Measurements from ENCODE around the gene PCDH17.

PCDH17 gene

GRCh38 chr13:57637515-57637914 is 6.0 kb downstream of the PCDH17 start:
- DNase-seq = no peak

- no peak for DNase-seq
These were observed 6.8 kb downstream of the PCDH17 start for GRCh38 chr13:57638186-57638890.

GRCh38 chr13:57640607-57641006 is 9.1 kb downstream of the PCDH17 start:
- DNase-seq = no peak

GRCh38 chr13:57641051-57641450 is 9.5 kb downstream of the PCDH17 start:
- DNase-seq = no peak

- no peak for DNase-seq
These were observed 12.6 kb downstream of the PCDH17 start for GRCh38 chr13:57644106-57644505.

GRCh38 chr13:57653229-57653989 is 21.9 kb downstream of the PCDH17 start:
- DNase-seq = no peak

- no peak for DNase-seq
These were observed 33.9 kb downstream of the PCDH17 start for GRCh38 chr13:57665481-57665880.

GRCh38 chr13:57666131-57666953 is 34.8 kb downstream of the PCDH17 start:
- DNase-seq = no peak

GRCh38 chr13:57672168-57672567 is 40.6 kb downstream of the PCDH17 start:
- DNase-seq = no peak

GRCh38 chr13:57673197-57673596 is 41.7 kb downstream of the PCDH17 start:
- no peak for DNase-seq

GRCh38 chr13:57675526-57675925 is 44.0 kb downstream of the PCDH17 start:
- no peak for DNase-seq

- DNase-seq = no peak
These were observed 49.1 kb downstream of the PCDH17 start for GRCh38 chr13:57680609-57681008.

GRCh38 chr13:57682128-57682716 is 50.7 kb downstream of the PCDH17 start:
- DNase-seq = no peak

- DNase-seq = no peak
These were observed 67.3 kb downstream of the PCDH17 start for GRCh38 chr13:57698851-57699250.

GRCh38 chr13:57704031-57704430 is 72.5 kb downstream of the PCDH17 start:
- DNase-seq = no peak

- no peak for DNase-seq
These were observed 84.8 kb downstream of the PCDH17 start for GRCh38 chr13:57716295-57716694.

- DNase-seq = no peak
These were observed 93.1 kb downstream of the PCDH17 start for GRCh38 chr13:57724486-57725272.

- no peak for DNase-seq
These were observed 93.9 kb downstream of the PCDH17 start for GRCh38 chr13:57725480-57725879.

GRCh38 chr13:57726981-57727380 is 95.4 kb downstream of the PCDH17 start:
- no peak for DNase-seq

- DNase-seq = no peak
These were observed 102.8 kb downstream of the PCDH17 start for GRCh38 chr13:57734306-57734705.

GRCh38 chr13:57739089-57739488 is 107.5 kb downstream of the PCDH17 start:
- DNase-seq = no peak

- no peak for DNase-seq
These were observed 108.1 kb downstream of the PCDH17 start for GRCh38 chr13:57739543-57740190.

Measured in stimulated activated CD4-positive, alpha-beta T cell treated with anti-CD3 and anti-CD28 coated beads, Interleukin-2, amount 100 ng/mL, for 24 hours (primary cell).